GM18951 (cell line): ENCODE results near the gene RAB29.

Source experiments
- POLR2A ChIP-seq: IDR thresholded peaks from 4 replicates; pipeline ENCODE4 v1.6.1; 2011; ENCODE audit warnings: mild to moderate bottlenecking; ENCODE audit not compliant: insufficient read length, insufficient read depth; ENCODE audit errors: extremely low read depth
- in situ Hi-C: fragments of 300-500 bp; cut with MboI; formaldehyde crosslinking; loops from one replicate; pipeline ENCODE4 v1.12.0; 2022; ENCODE audit warnings: low sequenced_read_pairs, mixed read lengths, inconsistent platforms; ENCODE audit not compliant: unreplicated experiment

RAB29 gene

DNA sequence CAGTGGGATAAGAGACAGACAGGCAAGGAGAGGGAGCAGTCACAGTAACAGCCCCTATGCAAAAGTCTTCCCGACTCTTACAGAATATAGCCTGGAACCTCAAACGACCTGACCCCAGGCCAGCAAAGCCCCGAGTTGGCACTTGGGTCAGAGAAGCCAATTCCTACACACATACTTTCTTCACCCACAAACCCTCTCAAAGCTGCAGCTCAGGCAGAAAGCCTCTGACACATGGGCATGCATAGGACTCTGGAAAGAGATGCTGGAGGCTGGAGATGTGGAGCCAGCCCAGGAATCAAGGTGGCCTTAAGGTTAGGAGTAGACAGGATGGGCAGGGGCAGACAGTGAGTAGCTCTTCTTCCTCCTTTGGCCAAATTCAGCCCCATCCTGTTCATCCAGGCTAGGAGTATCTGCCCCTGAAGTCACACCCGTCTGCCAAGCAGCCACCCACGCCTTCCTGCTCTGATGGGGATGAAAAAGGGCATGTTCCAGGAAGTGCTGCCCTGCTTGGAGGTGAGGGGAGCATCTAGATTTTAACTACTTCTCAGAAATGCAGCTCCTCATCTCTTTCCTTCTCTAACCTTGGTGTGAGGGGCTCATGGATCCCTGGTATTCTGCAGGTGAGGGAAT is 29.9 kb upstream of the RAB29 start:
- no peak for TF ChIP-seq POLR2A
- in situ Hi-C loops = no loop called here

DNA sequence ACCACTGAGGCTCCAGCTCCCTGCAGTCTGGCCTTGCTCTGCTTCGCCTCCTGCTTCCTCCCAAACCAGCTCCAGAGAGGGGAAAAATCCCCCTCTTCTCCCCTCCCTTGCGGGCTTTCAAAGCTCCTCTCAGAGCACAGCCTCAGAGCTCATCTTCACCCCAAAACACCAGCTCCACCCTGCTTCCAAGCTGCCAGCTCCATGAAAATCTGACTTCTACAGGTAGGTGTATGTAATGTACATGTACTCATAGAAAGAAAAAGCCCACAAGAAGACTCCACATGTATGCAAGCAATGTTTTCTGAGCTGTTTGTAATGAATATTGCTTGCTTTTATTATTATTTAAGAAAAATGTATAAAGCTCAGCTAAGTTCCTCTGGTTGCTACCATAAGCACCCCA is 29.3 kb upstream of the RAB29 start:
- TF ChIP-seq POLR2A = no peak
- in situ Hi-C loops = no loop called here

DNA sequence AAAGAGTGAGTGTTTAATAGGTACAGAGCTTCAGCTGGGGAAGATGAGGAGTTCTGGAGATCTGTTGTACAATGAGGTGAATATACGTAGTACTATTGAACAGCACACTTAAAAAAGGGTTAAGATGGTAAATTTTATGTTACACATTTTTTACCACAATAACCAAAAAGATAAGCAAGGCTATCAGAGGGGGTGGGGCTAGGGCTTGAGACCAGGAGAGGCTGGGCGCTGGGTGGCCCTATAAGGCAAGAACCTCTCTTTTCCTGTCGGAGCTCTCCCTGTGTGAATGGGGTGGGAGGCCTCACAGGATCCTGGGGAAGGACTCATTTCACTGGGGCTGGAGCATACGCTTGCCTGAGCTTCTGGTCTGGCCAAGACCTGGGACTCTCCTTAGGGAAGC is 28.7 kb upstream of the RAB29 start:
- TF ChIP-seq POLR2A = no peak
- in situ Hi-C loops = no loop called here

DNA sequence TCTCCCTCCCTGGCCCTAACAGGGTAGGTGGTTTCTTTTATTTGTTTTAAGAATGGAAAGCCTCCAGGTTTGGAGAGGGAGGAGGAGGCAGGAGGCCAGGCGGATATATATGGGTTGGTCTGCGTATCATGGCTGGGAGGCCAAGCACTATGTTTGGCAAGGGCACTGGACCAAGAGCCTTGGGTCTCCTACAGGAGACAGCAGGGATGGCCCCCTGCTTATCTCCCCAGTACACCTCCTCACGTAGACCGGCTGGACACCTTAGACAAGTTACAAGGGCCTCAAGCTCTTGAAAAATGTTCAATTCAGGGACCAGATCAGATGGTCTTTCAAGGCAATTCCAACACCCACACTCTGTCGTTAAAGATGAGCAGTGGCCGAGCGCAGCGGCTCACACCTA is 26.8 kb upstream of the RAB29 start:
- in situ Hi-C loops = no loop called here

DNA sequence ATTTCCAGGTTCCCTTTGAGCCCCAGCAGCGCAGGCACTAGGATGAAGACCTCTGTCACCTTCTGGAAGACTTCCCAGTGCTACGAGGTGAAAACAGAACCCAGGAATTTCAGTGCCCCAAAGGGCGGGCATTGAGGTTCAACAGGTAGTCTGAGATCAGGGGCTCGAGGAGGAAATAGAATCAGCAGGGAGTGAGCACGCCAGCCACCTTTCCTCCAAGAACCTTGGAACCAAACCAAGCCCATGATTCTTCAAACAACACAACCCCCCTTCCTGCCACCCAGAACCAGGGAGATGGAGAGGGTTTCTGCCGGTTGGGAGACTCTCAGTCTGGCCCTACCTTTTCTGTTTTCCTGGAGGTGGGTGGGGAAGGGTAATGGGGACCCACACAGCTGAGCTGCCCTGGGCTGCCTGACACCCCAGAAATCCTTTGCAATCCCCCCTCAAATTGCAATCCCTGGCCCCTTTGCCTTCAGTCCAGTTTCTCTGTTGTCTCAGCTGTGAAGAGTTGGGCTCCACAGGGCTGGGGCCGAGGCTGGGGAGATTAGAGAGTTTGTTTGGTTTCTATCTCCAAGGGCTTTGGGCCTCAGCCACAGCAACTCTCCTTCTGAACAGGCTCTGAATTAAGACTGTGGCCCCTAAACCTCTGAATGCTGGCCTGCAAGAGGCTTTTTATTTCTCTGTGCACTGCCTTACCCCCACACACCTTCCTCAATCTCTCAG is 25.9 kb upstream of the RAB29 start:
- no peak for TF ChIP-seq POLR2A
- in situ Hi-C loops = no loop called here

More for the DNA sequence above, 26.8 kb upstream of the RAB29 start:
- TF ChIP-seq POLR2A = no peak

DNA sequence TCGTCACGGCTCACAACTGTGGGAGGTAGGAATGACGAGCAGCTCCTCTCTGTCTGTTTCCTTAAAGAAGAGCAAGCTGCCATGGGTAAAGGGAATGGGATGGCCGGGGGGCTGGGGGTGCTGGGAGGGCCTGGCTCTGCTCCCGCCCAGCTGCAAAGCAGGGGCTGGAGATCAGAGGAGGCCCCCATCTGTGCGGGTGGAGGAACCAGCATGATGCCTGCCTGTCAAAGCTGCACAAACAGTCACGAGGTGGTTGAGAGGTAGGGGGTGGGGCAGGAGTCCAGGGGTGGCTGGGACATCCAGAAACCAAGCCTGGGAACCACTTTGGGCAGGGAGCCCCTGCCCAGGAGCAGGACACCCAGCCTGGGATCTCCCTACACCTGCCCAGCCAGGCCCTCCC is 25.1 kb upstream of the RAB29 start:
- no peak for TF ChIP-seq POLR2A
- in situ Hi-C loops = no loop called here

DNA sequence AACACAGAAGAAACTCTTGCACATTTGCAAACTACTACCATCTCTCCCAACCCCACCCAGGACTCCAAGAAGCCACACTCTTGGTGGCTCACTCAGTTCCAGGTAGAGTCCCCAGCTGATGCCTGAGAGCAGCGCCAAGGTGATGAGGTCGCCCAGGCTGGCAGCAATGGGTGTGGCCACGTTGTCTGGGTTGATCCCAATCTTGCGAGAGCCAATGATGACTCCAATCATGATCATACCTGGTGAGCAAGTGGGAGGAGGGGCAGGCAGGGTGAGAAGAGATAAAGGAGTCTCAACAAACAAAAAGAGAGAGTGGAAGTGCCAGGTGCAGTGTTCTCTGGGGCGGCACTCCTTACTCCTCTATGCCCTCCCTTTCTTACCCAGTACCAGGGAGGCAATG is 23.3 kb upstream of the RAB29 start:
- in situ Hi-C loops = loop anchor here (10.0 kb wide), 1 partner anchor 316 kb away; the partner anchor contains the start of gene AVPR1B
- TF ChIP-seq POLR2A = no peak

DNA sequence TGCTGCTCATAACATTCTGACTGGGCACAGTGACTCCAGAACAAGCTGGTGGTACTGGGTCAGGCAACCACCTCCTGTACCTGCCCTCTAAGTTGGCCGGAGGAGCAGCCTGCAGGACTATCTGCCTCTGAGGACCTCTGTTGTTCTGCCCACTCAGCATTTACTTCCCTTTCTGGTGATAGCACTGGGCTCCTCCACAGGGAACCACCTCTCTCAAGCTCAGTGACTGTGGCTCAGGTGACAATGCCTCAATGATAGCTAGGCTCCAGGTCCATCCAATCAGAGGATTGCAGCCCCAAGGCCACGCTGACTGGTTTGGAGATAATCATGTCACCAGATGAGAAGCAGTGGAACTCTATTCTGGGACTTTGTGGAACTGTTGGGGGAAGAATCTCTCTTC is 21.9 kb upstream of the RAB29 start:
- no peak for TF ChIP-seq POLR2A
- in situ Hi-C loops = loop anchor here (10.0 kb wide), 1 partner anchor 318 kb away; the partner anchor contains the start of gene AVPR1B

DNA sequence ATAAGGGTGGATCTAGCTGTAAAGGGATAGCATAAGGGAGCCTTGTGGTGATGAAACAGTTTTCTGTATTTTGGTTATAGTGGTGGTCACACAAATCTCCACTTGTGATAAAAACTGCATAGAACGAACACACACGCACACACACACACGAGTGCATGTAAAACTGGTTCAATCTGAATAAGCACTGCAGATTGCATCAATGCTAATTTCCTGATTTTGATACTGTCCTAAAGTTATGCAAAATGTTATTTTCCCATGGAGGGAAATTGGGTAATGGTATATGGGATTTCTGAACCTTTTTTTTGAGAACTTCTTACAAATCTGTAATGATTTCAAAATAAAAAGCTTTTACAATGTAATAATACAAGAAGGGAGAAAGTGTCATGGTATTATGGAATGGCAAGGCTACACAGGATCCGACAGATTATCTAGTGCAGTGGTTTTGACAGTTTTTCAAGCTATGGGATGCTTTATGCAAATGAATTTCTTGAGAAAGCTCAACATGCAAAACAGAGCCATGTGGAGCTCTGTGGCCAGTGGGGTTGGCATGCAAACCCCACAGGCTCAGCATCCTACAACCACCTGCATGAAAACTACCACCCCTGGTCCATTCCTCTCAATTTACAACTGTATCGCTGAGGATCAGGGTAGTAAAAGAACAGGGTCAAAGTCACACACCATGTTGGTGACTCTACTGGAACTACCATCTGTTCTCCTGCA is 18.9 kb upstream of the RAB29 start:
- no peak for TF ChIP-seq POLR2A
- in situ Hi-C loops = loop anchor here (10.0 kb wide), 1 partner anchor 321 kb away; the partner anchor contains the start of gene AVPR1B

DNA sequence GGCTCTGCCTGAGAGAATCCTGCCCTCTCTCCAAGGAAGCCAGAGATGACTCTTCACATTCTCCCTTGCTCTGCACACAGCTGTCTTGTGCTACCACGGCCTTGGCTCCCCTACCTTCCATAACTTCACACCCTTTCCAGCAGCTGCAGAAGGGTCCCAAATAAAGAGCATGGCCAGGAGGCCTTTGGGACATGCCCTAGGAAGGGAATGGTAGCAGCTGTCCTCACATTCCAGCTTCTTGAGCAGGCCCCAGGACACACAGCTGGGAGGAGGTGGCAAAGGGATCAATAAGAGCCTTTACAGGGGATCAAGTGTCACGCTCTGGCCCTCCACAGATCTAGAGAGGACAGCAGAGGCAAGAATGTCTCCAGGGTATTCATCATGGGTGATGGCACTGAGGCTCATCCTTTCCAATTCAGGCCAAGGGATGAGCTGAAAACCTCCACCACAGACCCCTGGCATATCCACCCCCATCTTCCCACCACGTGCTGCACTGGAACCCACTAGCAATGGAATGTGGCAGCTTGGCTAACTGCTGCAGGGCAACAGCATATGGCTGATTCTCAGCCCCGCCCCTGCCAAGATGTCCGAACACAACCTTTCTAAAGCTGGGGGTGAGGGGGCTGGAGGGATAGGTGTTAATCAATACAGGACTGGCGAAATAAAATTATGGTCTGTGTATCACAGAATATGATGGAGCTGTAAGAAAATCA is 17.8 kb upstream of the RAB29 start:
- TF ChIP-seq POLR2A = no peak
- in situ Hi-C loops = loop anchor here (10.0 kb wide), 1 partner anchor 322 kb away; the partner anchor contains the start of gene AVPR1B

DNA sequence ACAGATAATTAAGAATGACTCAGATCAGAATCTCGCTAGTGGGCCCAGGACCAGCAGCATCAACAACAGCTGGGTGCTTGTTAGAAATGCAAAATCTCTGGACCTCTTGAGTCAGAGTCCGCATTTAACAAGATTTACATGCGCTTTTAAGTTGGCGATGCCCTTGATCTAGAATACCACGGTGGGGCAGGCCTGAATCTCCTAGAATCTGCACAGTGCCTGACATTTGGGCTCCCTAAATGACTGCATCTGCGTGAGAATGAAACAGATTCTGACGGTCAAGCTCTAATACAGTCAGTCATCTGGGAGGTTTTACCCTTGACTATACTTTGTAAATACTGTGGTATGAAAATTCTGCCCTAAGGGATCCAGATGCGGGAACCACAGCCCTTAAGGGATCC is 17.2 kb upstream of the RAB29 start:
- TF ChIP-seq POLR2A = no peak
- in situ Hi-C loops = loop anchor here (10.0 kb wide), 1 partner anchor 322 kb away; the partner anchor contains the start of gene AVPR1B

DNA sequence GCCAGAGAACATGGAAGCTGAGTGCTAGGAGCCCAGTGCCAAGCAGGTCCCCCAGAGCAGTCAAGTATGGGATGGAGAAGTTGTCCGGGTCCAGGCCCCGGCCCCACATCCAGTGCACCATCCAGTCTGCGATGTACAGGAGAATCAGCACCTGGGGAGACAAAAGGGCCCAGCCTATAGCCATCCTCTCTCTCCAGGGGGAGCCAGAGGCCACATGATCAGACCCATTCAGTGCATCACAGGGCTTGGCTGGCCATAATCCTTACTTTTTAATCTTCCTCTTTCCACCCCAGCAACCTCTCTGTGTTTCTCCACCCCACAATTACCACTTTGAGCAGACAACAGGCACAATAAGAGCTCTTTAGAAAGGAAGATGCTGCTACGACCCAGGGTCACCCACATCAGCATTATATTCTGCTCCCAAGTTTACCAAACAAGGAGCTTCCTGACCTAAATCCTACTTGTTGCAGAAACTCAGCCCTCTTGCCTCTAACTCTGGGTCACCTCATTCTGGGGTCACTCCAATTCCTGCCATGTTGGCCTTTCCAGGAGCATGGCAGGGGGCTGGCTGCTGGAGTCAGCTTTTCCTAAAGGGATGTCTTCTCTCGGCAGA is 16.4 kb upstream of the RAB29 start:
- TF ChIP-seq POLR2A = no peak
- in situ Hi-C loops = loop anchor here (10.0 kb wide), 1 partner anchor 323 kb away; the partner anchor contains the start of gene AVPR1B
